ENCODE data around the gene NID1.
"Not testable (repeated sequence)": the region's sequence is repeated elsewhere in the genome, so short reads cannot be mapped to it uniquely, and the experiment has no call there.

The NID1 gene

GRCh38 chr1:235968831-235969230 is 96.1 kb downstream of the NID1 start:
- Histone ChIP-seq H3K36me3 (ENCODE audit: insufficient read depth, low read length) (no peaks in the 10 kb centered on the region), H3K9ac (ENCODE audit: insufficient read length) (no peak overlapping the region), H3K4me3 (no peak overlapping the region), H3K9me3 (ENCODE audit: low read depth, low read length) (no peaks in the 10 kb centered on the region), H3K27ac (no peak overlapping the region)
- no peak for DNase-seq (ENCODE audit: low read depth, low spot score)
- TF ChIP-seq FOXP2 (optimal IDR thresholded peaks at IDR 0.05; ENCODE audit: control extremely low read depth, extremely low read length, insufficient read depth): no peak
- TF ChIP-seq EZH2 (IDR thresholded peaks at IDR 0.05): no peak
- TF ChIP-seq POLR2AphosphoS5 (IDR thresholded peaks at IDR 0.05; ENCODE audit: borderline replicate concordance, low read depth, low read length): no peak

GRCh38 chr1:235966134-235966533 is 98.8 kb downstream of the NID1 start:
- not testable (repeated sequence) for H3K27ac ChIP-seq; H3K9me3 ChIP-seq (ENCODE audit: low read depth, low read length); H3K9ac ChIP-seq (ENCODE audit: insufficient read length); DNase-seq (ENCODE audit: low read depth, low spot score); H3K36me3 ChIP-seq (ENCODE audit: insufficient read depth, low read length); H3K4me3 ChIP-seq

- no peak overlapping the region for H3K4me3 ChIP-seq
- no peak for DNase-seq (ENCODE audit: low read depth, low spot score)
- H3K27ac ChIP-seq: no peak overlapping the region
- H3K36me3 ChIP-seq (ENCODE audit: insufficient read depth, low read length): no peaks in the 10 kb centered on the region
- H3K9me3 ChIP-seq (ENCODE audit: low read depth, low read length): no peaks in the 10 kb centered on the region
- no peak overlapping the region for H3K9ac ChIP-seq (ENCODE audit: insufficient read length)
- TF ChIP-seq POLR2AphosphoS5 (IDR thresholded peaks at IDR 0.05; ENCODE audit: borderline replicate concordance, low read depth, low read length): no peak
- TF ChIP-seq FOXP2 (optimal IDR thresholded peaks at IDR 0.05; ENCODE audit: control extremely low read depth, extremely low read length, insufficient read depth): no peak
- no peak for TF ChIP-seq EZH2 (IDR thresholded peaks at IDR 0.05)
Measured at GRCh38 chr1:235960809-235961208, 104.1 kb downstream of the NID1 start.

GRCh38 chr1:235958021-235958420 is 106.9 kb downstream of the NID1 start:
- no peak overlapping the region for H3K9ac ChIP-seq (ENCODE audit: insufficient read length)
- H3K9me3 ChIP-seq (ENCODE audit: low read depth, low read length): no peaks in the 10 kb centered on the region
- TF ChIP-seq POLR2AphosphoS5 (IDR thresholded peaks at IDR 0.05; ENCODE audit: borderline replicate concordance, low read depth, low read length) (no peak), EZH2 (IDR thresholded peaks at IDR 0.05) (no peak), FOXP2 (optimal IDR thresholded peaks at IDR 0.05; ENCODE audit: control extremely low read depth, extremely low read length, insufficient read depth) (no peak)
- H3K36me3 ChIP-seq (ENCODE audit: insufficient read depth, low read length): no peaks in the 10 kb centered on the region
- no peak overlapping the region for H3K4me3 ChIP-seq
- no peak for DNase-seq (ENCODE audit: low read depth, low spot score)
- no peak overlapping the region for H3K27ac ChIP-seq

DNA sequence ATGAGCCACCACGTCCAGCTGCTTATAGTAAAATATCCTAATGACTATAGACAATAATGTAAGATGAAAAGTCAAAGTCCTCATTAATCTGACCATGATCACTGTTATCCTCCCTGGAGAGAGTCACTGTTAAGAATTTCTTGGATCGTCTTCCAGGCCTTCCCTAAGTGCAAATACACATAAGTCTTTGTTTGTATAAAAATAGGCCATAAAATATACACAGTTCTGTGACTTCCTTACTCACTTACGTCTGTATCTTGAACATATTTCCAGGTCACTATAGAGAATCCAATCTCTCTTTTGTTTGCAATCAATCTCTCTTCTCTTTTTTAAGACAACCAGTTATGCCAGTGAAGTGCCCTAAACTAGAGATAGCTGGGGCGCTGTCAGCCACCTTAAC is 109.1 kb downstream of the NID1 start:
- no peak for TF ChIP-seq POLR2AphosphoS5 (IDR thresholded peaks at IDR 0.05; ENCODE audit: borderline replicate concordance, low read depth, low read length)
- TF ChIP-seq FOXP2 (optimal IDR thresholded peaks at IDR 0.05; ENCODE audit: control extremely low read depth, extremely low read length, insufficient read depth): no peak
- TF ChIP-seq EZH2 (IDR thresholded peaks at IDR 0.05): no peak
- H3K9ac ChIP-seq (ENCODE audit: insufficient read length): no peak overlapping the region
- no peaks in the 10 kb centered on the region for H3K9me3 ChIP-seq (ENCODE audit: low read depth, low read length)
- no peaks in the 10 kb centered on the region for H3K36me3 ChIP-seq (ENCODE audit: insufficient read depth, low read length)
- no peak overlapping the region for H3K27ac ChIP-seq
- no peak overlapping the region for H3K4me3 ChIP-seq
- no peak for DNase-seq (ENCODE audit: low read depth, low spot score)

DNA sequence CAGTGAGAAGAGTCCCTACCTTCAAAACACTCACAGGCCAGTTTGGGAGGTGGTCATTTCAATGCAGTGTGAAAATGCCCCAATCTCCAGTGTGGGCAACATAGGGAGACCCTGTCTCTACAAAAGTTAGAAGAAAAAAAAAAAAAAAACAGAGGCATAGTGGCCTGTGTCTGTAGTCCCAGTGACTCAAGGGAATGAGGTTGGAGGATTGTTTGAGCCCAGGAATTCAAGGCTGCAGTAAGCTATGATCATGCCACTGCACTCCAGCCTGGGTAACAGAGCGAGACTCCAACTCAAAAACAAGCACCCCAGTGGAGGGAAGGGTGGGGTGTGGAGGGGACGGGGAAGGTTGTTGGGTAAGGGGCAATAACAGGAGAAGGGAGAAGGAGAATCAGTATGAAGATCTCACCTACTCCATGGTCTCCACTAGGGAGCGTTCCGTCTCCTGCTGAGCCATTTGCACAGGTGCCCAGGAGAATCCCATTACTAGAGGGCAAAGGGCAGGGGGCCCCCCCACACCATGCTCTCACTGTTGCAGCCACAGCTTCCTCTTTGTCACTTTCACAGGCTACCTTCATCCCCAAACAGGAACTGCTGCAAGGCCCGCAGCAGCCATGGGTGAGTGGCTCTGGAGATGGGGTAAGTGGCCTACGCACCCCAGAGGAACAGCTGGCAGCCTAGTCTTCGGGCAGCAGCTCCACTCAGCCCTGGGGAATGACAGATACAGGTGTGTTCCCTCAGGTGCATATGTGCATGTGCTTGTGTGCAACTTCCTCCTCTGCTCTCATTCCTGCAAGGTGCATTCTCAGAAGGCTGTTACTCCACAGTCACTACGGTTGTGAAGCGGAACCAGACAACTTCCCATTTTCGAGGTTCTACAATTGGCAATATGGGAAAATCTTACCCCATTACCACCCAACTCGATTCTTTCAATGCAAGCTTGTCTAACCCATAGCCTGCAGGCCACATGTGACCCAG is 110.3 kb downstream of the NID1 start:
- H3K36me3 ChIP-seq (ENCODE audit: insufficient read depth, low read length): no peaks in the 10 kb centered on the region
- H3K27ac ChIP-seq: no peak overlapping the region
- DNase-seq (ENCODE audit: low read depth, low spot score): no peak
- no peak overlapping the region for H3K9ac ChIP-seq (ENCODE audit: insufficient read length)
- H3K9me3 ChIP-seq (ENCODE audit: low read depth, low read length): no peaks in the 10 kb centered on the region
- H3K4me3 ChIP-seq: no peak overlapping the region
- TF ChIP-seq FOXP2 (optimal IDR thresholded peaks at IDR 0.05; ENCODE audit: control extremely low read depth, extremely low read length, insufficient read depth) (no peak), EZH2 (IDR thresholded peaks at IDR 0.05) (no peak), POLR2AphosphoS5 (IDR thresholded peaks at IDR 0.05; ENCODE audit: borderline replicate concordance, low read depth, low read length) (no peak)

DNA sequence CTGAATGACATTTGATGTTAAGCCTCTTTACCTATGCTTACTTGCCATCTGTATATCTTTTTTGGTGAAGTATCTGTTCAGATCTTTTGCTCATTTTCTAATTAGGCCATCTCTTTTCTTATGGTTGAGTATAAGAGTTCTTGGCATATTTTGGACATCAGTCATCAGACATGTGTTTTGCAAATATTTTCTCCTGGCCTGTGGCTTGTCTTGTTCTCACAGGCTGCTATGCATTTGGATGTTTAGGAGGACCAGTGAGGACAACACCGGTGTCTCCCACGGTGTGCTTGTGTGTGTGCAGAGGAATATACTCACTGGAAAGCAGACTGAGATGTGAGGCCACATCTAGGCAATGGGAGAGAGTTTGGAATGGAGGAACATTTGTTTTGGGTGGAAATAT is 111.1 kb downstream of the NID1 start:
- no peak for DNase-seq (ENCODE audit: low read depth, low spot score)
- H3K36me3 ChIP-seq (ENCODE audit: insufficient read depth, low read length): no peaks in the 10 kb centered on the region
- no peak overlapping the region for H3K4me3 ChIP-seq

DNA sequence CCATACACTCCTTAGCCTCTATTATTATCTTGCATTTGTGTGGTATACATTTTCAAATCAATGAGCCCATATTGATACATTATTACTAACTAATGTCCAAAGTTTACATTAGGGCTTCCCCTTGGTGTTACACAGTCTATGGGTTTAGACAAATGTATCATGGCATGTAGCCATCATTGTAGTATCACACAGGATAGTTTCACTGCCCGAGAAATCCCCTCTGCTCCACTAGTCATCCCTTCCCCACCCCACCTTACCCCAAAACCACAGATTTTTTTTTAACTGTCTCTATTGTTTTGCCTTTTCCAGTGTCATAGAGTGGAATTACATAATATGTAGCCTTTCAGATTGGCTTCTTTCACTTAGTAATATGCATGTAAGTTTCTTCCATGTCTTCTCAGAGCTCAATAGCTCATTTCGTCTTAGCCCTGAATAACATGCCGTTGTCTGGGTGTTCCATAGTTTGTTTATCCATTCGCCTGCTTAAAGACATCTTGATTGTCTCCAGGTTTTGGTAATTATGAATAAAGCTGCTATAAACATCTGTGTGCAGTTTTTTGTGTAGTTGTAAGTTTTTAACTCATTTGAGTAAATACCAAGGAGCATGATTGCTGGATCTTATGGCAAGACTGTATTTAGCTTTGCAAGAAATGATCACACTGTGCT is 111.8 kb downstream of the NID1 start:
- no peak for DNase-seq (ENCODE audit: low read depth, low spot score)
- Histone ChIP-seq H3K4me3 (no peak overlapping the region), H3K9ac (ENCODE audit: insufficient read length) (no peak overlapping the region), H3K27ac (no peak overlapping the region), H3K9me3 (ENCODE audit: low read depth, low read length) (no peaks in the 10 kb centered on the region), H3K36me3 (ENCODE audit: insufficient read depth, low read length) (no peaks in the 10 kb centered on the region)
- TF ChIP-seq FOXP2 (optimal IDR thresholded peaks at IDR 0.05; ENCODE audit: control extremely low read depth, extremely low read length, insufficient read depth): no peak
- no peak for TF ChIP-seq EZH2 (IDR thresholded peaks at IDR 0.05)
- no peak for TF ChIP-seq POLR2AphosphoS5 (IDR thresholded peaks at IDR 0.05; ENCODE audit: borderline replicate concordance, low read depth, low read length)

More for the DNA sequence above, 111.1 kb downstream of the NID1 start:
- Histone ChIP-seq H3K27ac (no peak overlapping the region), H3K9ac (ENCODE audit: insufficient read length) (no peak overlapping the region), H3K9me3 (ENCODE audit: low read depth, low read length) (no peaks in the 10 kb centered on the region)
- TF ChIP-seq EZH2 (IDR thresholded peaks at IDR 0.05) (no peak), FOXP2 (optimal IDR thresholded peaks at IDR 0.05; ENCODE audit: control extremely low read depth, extremely low read length, insufficient read depth) (no peak), POLR2AphosphoS5 (IDR thresholded peaks at IDR 0.05; ENCODE audit: borderline replicate concordance, low read depth, low read length) (no peak)

Measured in SK-N-MC (cell line).